Right ventricle myocardium superior (tissue), 1 donor: ENCODE data around the gene CYREN. TPM values are rescaled to one million over a fixed set of nuclear protein-coding genes. Genes with fewer than 3 reads are reported as not detected.
"Not testable (repeated sequence)": the region's sequence is repeated elsewhere in the genome, so short reads cannot be mapped to it uniquely, and the experiment has no call there.

Experiments
- ATAC-seq: fragments of 200-7000 bp; cut with Tn5 transposase; one replicate; pipeline ENCODE4 v1.9.1; 2020; ENCODE audit warnings: mild to moderate bottlenecking; ENCODE audit not compliant: poor library complexity
- DNase-seq: peaks from one replicate; pipeline ENCODE4 v3.0.0-alpha.2; 2020
- intact Hi-C: fragments of 100-400 bp; cut with DNase I; formaldehyde crosslinking; loops from one replicate; pipeline ENCODE4 v1.11.2; 2022
- total RNA-seq: library from RNA; stranded (reverse); fragmentation: NEBNext Ultra II Directional; extraction: Animal tissue kit (Norgen Biotek cat#: 25700); gene quantifications from one replicate; pipeline ENCODE4 v1.2.1, GENCODE V29; 2021
- donor health status: DM: no; HTN: yes; CAD: no; lungs with severe emphysema.

The CYREN gene
- total RNA-seq, 1 donor from 2014 or later = 28.9 TPM

- no peak for DNase-seq
- no peak for ATAC-seq
- intact Hi-C loops = no loop called here
Measured at GRCh38 chr7:135181261-135181928, 10.9 kb upstream of the CYREN start.

DNA sequence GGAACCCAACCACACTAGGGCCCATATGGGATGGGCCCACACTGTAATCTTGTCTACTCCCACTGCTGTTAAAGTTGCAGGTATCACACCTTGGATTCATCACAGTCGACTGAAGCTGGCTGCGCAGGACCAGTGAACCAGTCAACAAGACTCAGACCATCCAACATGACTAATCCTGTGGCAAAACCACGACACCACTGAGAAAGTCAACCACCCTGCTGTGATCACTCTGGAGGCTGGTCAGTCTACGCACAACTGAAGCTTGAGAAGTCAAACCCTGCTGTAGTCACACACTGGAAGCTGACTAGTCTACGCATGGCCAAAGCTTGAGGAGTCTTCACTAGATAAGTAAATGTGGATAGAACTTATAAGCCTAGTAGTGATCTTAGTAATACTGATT is 9.6 kb upstream of the CYREN start:
- ATAC-seq = no peak
- no peak for DNase-seq
- intact Hi-C loops = no loop called here

GRCh38 chr7:135179321-135179925 is 8.9 kb upstream of the CYREN start:
- intact Hi-C loops = no loop called here
- ATAC-seq (no peak), DNase-seq (no peak)

GRCh38 chr7:135178364-135178763 is 7.9 kb upstream of the CYREN start:
- no peak for DNase-seq
- intact Hi-C loops = no loop called here
- no peak for ATAC-seq

DNA sequence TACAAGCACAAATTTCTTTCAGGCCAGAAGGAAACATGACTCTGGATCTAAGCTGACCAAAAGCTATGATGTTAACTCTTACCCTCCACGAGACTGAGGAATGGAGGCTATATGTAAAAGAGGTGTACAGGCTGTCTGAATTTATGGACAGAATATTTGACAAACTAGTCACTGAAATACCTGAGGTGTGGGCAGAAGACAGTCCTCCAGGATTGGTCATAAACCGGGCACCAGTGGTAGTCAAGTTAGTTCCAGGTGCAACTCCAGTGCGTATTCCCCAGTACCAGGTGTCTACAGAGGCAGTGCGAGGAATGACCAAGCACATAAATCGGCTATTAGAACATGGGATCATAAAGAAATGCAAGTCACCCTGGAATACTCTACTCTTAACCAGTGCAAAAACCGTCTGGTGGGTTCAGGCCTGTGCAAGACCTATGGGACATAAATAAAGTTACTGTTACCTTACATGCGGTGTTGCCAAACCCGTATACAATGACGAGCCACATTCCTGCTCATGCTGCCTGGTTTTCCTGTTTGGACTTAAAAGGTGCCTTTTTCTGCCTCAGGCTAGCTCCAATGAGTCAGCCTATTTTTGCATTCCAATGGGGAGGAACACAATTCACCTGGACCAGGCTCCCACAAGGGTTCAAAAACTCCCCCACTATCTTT is 6.7 kb upstream of the CYREN start:
- DNase-seq (no peak), ATAC-seq (no peak)
- intact Hi-C loops = no loop called here

- no peak for ATAC-seq
- intact Hi-C loops = no loop called here
- no peak for DNase-seq
Measured at GRCh38 chr7:135175931-135176330, 5.4 kb upstream of the CYREN start.

GRCh38 chr7:135174941-135175340 is 4.4 kb upstream of the CYREN start:
- intact Hi-C loops = no loop called here
- DNase-seq (no peak), ATAC-seq (no peak)

DNA sequence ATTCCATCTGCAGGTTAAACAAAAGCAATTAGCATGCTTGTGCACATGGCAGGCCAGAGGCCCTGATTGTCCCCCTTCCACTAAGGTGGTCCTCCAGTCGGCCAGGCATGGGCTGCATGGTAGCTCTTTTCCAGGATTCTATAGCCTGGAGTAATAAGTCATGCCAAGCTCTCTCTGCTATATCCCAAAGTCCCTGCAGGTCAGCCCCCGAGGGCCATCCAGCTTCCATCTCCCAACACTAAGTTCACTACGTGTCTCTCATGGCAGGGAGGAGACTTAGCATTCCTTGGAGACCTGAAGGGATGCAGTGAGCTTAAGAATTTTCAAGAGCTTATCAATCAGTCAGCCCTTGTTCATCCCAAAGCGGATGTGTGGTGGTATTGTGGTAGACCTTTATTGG is 3.4 kb upstream of the CYREN start:
- intact Hi-C loops, DNase-seq, ATAC-seq: not testable (repeated sequence)

DNA sequence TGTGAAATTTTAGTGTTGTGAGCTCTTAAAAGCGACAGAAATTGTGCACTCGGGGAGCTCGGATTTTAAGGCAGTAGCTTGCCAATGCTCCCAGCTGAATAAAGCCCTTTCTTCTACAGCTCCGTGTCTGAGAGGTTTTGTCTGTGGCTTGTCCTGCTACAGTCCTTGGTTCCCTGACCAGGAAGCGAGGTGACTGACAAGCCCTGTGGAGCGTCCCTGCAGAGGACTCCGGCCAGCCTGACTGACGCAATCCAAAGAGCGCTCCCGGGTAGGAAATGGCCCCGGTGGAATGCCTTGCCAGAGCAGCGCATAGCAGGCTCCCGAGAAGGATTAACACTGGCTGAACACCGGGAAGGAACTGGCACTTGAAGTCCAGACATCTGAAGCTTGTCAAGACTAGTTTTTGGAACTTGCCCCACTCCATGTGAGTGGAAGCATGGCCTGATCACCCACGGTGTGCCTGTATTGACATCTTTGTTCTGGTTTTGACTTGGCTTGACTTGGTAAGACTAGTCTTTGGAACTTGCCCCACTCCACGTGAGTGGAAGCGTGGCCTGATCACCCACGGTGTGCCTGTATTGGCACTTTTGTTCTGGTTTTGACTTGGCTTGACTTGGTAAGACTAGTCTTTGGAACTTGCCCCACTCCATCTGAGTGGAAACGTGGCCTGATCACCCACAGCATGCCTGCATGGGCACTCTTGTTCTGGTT is 1.2 kb upstream of the CYREN start:
- DNase-seq, intact Hi-C loops, ATAC-seq: not testable (repeated sequence)

- DNase-seq, ATAC-seq, intact Hi-C loops: not testable (repeated sequence)
Measured at GRCh38 chr7:135170998-135171481, 533 bp upstream of the CYREN start.

GRCh38 chr7:135169964-135170273 is 588 bp downstream of the CYREN start:
- no peak for DNase-seq
- no peak for ATAC-seq

GRCh38 chr7:135169141-135169963 is 1.2 kb downstream of the CYREN start:
- no peak for ATAC-seq
- intact Hi-C loops = loop anchor here (5.0 kb wide), 2 partner anchors 182 to 482 kb away; partner anchors contain the start of gene AGBL3
- DNase-seq = no peak

More at GRCh38 chr7:135169964-135170273, 588 bp downstream of the CYREN start:
- intact Hi-C loops = loop anchor here (5.0 kb wide), 2 partner anchors 183 to 483 kb away; partner anchors contain the start of gene AGBL3

DNA sequence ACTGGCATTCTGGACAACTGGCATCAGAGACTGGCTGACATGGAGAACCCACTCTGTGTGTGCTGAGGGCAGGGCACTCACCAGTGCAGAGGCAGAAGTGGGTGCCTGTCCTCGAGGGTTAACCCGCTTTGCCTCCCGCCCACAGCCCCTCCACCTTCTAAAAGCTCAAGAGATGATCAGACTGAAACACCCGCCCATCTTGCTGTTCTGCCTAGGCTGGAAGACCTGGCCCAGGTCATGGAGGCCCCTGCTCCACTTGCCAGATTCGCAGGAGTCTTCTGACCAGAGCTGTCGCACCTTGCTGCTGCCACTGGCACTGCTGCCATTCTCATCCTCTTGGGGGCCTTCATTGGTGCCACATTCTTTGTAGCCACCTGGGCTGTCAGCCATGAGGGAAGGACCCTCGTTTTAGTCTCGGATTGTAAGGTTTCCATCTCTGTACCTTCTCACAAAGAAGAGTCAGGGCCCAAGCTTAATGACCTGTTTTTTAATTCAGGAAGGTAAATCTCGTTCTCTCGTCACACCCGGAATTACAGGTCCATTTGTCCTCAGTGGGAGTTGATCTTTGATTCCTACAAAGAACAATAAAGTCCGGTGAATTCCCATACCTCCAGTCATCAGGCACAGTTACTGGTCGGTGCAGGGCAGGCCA is 1.9 kb downstream of the CYREN start:
- intact Hi-C loops = loop anchor here (5.0 kb wide), 2 partner anchors 181 to 481 kb away; partner anchors contain the start of gene AGBL3
- DNase-seq (no peak), ATAC-seq (no peak)

DNA sequence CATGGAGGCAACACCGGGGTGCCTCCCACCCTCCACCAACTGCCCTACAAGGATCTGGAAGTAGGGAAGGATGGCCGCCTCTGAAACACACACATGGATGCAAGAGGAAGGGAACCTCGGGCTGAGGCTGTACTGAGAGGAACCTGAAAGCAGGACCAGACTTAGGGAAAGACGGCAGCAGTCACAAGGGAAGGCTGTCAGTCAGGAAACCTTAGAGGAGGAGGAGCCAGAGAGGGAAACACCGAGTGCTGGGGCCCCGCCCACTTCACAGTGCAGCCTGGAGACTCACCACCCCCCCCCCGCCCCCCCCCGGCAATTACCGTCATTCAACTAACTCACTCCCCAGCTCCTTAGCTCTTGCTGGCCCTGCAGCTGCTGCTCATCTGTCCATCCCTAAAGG is 2.5 kb downstream of the CYREN start:
- no peak for ATAC-seq
- DNase-seq = no peak
- intact Hi-C loops = loop anchor here (5.0 kb wide), 2 partner anchors 181 to 481 kb away; partner anchors contain the start of gene AGBL3

DNA sequence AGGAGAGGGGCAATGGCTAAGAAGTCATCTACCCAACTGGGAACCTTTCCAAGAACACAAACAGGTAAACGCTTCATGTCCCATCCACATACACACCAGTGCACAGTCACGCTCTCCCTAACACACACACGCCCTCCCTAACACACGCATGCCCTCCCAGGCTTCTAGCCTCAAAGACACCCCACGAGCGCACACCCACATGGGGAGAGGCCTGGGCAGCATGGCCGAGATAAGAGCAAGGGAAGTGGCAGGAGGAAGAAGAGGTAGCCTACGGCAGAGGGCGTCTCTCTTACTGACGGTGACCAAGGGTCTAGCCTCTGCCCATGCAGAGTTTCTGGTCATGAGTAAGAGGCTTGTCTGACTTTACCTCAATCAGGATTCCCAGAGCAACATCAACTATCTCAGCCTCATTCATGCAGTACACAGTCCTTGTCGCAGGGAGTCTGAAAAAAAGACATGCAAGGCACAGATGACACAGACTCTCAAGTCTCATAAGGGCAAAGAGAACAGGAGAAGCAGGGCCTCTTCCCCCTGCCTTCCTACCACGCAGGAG is 3.1 kb downstream of the CYREN start:
- no peak for ATAC-seq
- no peak for DNase-seq
- intact Hi-C loops = loop anchor here (5.0 kb wide), 2 partner anchors 180 to 480 kb away; partner anchors contain the start of gene AGBL3

DNA sequence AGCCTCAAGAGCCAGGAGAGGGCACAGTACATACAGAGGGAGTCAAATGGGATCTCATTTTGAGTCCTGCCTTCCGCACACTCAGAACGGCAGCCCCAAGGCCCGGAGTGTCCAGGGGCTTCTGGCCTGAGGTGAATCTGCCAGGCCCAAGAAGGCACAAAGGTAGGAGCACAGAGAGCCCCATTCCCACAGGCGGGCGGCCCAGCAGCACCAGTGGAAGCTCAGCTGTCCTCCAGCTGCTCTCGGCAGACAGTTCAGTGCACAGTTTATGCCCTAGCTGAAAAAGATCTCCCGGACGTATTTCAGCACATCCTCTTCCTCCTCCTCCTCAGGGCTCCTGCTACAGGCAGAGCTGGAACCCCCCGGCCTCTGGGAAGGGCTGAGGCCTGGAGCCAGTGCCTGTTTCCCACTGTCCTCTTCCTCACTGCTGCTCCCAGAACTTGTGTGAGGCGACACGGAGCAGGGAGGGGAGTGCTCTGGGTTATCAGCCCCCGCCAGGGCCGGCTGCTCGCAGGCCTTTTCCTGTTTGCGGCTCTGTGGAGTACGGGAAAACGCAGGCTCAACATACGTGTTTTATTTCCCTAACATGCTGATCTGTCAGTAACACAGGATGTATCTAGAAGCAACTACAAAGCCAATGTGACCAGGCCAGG is 4.0 kb downstream of the CYREN start:
- no peak for ATAC-seq
- intact Hi-C loops = loop anchor here (5.0 kb wide), 2 partner anchors 179 to 479 kb away; partner anchors contain the start of gene AGBL3

GRCh38 chr7:135165862-135166261 is 4.6 kb downstream of the CYREN start:
- ATAC-seq (no peak), DNase-seq (no peak)
- intact Hi-C loops = loop anchor here (5.0 kb wide), 2 partner anchors 179 to 479 kb away; partner anchors contain the start of gene AGBL3

More for the DNA sequence above, 4.0 kb downstream of the CYREN start:
- DNase-seq = no peak
